Measurements from ENCODE around the gene CACNA2D1. TPM values are rescaled to one million over a fixed set of nuclear protein-coding genes. Genes with fewer than 3 reads are reported as not detected.

The CACNA2D1 gene
- total RNA-seq, 1 donor from 2014 or later: not detected

DNA sequence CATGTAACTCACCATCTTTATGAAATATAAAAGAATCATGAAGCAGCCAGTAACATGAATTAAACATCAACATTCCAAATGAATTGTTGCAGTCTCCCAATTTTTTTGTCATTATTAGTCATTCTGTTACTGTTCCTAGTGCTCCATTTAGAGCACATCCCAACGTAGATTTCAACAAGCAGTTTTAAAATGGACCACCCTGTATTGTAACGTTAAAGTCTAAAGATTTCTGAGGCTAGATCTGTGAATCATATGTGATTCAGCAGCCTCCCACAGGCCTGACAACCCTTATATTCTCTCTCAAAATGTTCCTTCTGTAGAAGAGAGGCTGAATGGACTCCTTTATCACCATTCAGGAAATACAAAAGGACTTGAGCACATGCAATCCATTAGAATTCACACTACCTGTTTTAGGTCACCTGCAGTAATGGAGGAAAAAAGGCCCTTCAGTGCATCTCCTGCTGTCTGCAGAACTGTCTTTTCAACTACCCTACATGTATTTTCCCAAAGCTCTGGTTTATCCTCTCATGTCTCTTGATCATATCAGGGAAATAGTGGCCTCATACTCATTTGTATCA is 81.4 kb downstream of the CACNA2D1 start:
- POLR2A ChIA-PET: no interaction called here
- no peaks in the 10 kb centered on the region for H3K4me1 Mint-ChIP-seq
- intact Hi-C loops (cut with micrococcal nuclease): no loop called here
- CTCF ChIA-PET: no interaction called here
- DNase-seq (no peak), ATAC-seq (ENCODE audit: low read depth) (no peak)
- TF ChIP-seq, protein P1, sequence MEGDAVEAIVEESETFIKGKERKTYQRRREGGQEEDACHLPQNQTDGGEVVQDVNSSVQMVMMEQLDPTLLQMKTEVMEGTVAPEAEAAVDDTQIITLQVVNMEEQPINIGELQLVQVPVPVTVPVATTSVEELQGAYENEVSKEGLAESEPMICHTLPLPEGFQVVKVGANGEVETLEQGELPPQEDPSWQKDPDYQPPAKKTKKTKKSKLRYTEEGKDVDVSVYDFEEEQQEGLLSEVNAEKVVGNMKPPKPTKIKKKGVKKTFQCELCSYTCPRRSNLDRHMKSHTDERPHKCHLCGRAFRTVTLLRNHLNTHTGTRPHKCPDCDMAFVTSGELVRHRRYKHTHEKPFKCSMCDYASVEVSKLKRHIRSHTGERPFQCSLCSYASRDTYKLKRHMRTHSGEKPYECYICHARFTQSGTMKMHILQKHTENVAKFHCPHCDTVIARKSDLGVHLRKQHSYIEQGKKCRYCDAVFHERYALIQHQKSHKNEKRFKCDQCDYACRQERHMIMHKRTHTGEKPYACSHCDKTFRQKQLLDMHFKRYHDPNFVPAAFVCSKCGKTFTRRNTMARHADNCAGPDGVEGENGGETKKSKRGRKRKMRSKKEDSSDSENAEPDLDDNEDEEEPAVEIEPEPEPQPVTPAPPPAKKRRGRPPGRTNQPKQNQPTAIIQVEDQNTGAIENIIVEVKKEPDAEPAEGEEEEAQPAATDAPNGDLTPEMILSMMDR (IDR thresholded peaks at IDR 0.05): no peak
- no peaks in the 10 kb centered on the region for H3K27me3 Mint-ChIP-seq
- no peak overlapping the region for H3K4me3 Mint-ChIP-seq
- H3K9me3 Mint-ChIP-seq: no peaks in the 10 kb centered on the region
- no peak overlapping the region for H3K27ac Mint-ChIP-seq
- H3K36me3 Mint-ChIP-seq (ENCODE audit: low read depth): no peaks in the 10 kb centered on the region

DNA sequence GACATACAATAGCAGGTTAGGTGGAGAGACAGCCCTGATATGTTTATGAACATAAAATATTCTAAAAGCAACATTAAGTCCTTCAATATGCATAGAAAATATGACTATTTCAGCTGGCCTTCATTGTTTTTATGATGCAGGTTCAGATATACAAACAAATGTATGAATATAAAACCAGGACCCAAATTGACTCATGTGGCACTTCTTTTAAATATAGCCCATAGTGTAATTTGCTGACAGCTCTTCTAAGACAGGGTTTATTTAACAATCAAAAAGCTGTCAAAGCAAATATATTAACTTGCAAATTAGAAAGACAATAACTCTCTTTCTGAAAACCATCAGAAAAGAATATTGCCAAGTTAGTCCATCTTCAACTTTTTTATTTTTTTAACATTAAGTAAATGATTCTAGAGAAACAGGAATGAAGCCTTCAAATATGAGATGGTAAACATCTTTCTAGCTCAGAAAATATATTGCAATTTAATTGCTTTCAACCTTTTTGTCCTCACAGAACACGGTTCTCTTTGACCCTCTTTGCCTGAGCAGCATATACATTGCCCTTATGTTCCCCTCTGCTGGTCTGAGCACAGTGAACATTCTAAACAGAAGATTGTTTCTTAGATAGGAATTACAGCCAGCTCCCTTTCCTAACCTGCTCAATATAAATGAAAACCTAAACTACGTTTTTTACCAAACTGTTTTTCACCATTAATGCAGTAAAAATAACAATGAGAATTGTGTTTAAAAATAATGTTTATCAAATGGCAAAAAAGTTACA is 82.8 kb downstream of the CACNA2D1 start:
- H3K9me3 Mint-ChIP-seq: no peaks in the 10 kb centered on the region
- no peak overlapping the region for H3K27ac Mint-ChIP-seq
- ChIA-PET CTCF (no interaction called here), POLR2A (no interaction called here)
- intact Hi-C loops (cut with micrococcal nuclease): no loop called here
- TF ChIP-seq, protein P1 (IDR thresholded peaks at IDR 0.05): no peak
- H3K36me3 Mint-ChIP-seq (ENCODE audit: low read depth): no peaks in the 10 kb centered on the region
- no peaks in the 10 kb centered on the region for H3K27me3 Mint-ChIP-seq
- H3K4me1 Mint-ChIP-seq: no peaks in the 10 kb centered on the region
- ATAC-seq (ENCODE audit: low read depth) (no peak), DNase-seq (no peak)
- H3K4me3 Mint-ChIP-seq: no peak overlapping the region

- H3K36me3 Mint-ChIP-seq (ENCODE audit: low read depth): no peaks in the 10 kb centered on the region
These were observed 84.2 kb downstream of the CACNA2D1 start for GRCh38 chr7:82359426-82359825.

GRCh38 chr7:82358923-82359322 is 84.7 kb downstream of the CACNA2D1 start:
- Mint-ChIP-seq H3K27ac (no peak overlapping the region), H3K4me1 (no peaks in the 10 kb centered on the region), H3K9me3 (no peaks in the 10 kb centered on the region), H3K36me3 (ENCODE audit: low read depth) (no peaks in the 10 kb centered on the region), H3K27me3 (no peaks in the 10 kb centered on the region), H3K4me3 (no peak overlapping the region)
- intact Hi-C loops (cut with micrococcal nuclease): no loop called here
- ChIA-PET CTCF (no interaction called here), POLR2A (no interaction called here)
- no peak for ATAC-seq (ENCODE audit: low read depth)
- TF ChIP-seq, protein P1 (IDR thresholded peaks at IDR 0.05): no peak
- no peak for DNase-seq

More at GRCh38 chr7:82359426-82359825, 84.2 kb downstream of the CACNA2D1 start:
- DNase-seq (no peak), ATAC-seq (ENCODE audit: low read depth) (no peak)
- Mint-ChIP-seq H3K4me1 (no peaks in the 10 kb centered on the region), H3K4me3 (no peak overlapping the region), H3K9me3 (no peaks in the 10 kb centered on the region), H3K27me3 (no peaks in the 10 kb centered on the region), H3K27ac (no peak overlapping the region)
- POLR2A ChIA-PET: no interaction called here
- intact Hi-C loops (cut with micrococcal nuclease): no loop called here
- CTCF ChIA-PET: no interaction called here
- TF ChIP-seq, protein P1 (IDR thresholded peaks at IDR 0.05): no peak

GRCh38 chr7:82358009-82358578 is 85.5 kb downstream of the CACNA2D1 start:
- intact Hi-C loops (cut with micrococcal nuclease): no loop called here
- Mint-ChIP-seq H3K27ac (no peak overlapping the region), H3K27me3 (no peaks in the 10 kb centered on the region), H3K4me3 (no peak overlapping the region), H3K4me1 (no peaks in the 10 kb centered on the region), H3K9me3 (no peaks in the 10 kb centered on the region), H3K36me3 (ENCODE audit: low read depth) (no peaks in the 10 kb centered on the region)
- no peak for ATAC-seq (ENCODE audit: low read depth)
- DNase-seq: no peak
- TF ChIP-seq, protein P1 (IDR thresholded peaks at IDR 0.05): no peak
- ChIA-PET POLR2A (no interaction called here), CTCF (no interaction called here)
